ENCODE data around the gene TNIP1.

TNIP1 gene

DNA sequence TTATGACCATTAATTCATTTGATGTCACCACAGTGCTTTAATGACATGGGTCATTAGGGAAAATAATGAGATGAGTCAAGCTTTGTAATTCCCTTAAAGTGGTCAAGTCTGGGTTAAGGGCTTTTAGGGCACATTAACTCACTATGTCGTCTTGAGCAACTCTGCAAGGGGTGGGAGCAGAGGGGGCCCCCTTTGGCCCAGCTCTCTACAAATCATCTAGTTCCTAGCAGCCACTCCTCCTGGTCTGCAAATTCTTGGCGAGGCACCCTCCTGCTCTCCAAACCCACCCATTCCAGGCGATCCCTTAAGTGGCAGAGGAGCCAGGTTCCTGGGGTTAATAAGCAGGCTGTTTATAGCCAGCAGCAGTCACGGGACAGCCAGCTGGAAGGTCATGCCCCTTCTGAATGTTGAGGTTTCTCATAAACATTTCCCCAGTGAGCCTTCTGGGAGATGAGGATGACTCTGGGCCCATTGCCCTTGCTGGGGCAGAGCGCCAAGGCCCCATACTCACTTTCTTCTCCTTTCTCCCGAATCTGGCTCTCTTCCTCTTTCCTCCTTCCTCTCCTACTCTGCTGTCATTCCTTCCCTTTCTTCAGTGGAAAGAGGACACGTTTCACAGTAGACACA, 74.8 kb downstream of the TNIP1 start:
- no peak for FAIRE-seq
- DNase-seq (ENCODE audit: insufficient read length, low spot score) = peak; percentile 23

GRCh38 chr5:151005187-151005949, 75.5 kb downstream of the TNIP1 start:
- FAIRE-seq = no peak
- no peak for DNase-seq (ENCODE audit: insufficient read length, low spot score)

GRCh38 chr5:151004499-151004898, 76.3 kb downstream of the TNIP1 start:
- DNase-seq (ENCODE audit: insufficient read length, low spot score) = no peak
- no peak for FAIRE-seq

- DNase-seq (ENCODE audit: insufficient read length, low spot score) (no peak), FAIRE-seq (no peak)
These were observed 77.4 kb downstream of the TNIP1 start for GRCh38 chr5:151003503-151003860.

DNA sequence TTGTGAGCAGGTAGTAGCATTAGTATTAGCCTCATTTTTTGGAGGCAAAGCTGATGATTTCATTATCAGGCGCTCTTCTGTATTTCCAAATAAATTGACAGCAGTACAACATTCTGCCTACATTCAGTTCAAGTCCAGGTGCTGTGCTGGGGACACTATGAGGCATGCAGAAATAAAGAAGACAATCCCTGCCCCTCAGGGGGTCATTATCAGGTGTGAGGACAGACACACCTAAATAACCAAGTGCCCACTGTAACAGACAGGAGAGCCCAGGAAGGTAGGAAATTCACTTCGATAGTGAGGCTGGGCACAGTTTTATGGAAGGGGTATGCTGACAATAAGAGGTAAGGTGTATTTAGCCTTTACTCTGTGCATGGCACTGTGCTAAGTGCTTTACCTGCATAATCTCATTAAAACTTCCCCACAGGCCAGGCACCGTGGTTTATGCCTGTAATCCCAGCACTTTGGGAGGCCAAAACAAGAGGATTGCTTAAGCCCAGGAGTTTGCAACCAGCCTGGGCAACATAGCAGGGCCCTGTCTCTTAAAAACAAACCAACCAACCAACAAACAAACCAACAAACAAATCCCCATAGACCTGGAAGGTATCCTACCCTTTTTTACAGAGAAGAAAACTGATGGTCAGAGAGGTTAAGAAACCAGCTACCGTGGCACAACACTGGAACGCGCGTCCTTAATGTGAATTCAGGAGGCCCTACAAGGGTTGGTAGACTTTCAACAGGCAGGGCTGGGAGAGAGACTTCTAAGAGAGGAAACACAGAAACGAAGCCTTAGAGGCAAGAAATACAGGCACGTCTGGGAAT, 77.9 kb downstream of the TNIP1 start:
- no peak for DNase-seq (ENCODE audit: insufficient read length, low spot score)
- no peak for FAIRE-seq

GRCh38 chr5:151002250-151002649, 78.6 kb downstream of the TNIP1 start:
- FAIRE-seq (no peak), DNase-seq (ENCODE audit: insufficient read length, low spot score) (no peak)

- no peak for DNase-seq (ENCODE audit: insufficient read length, low spot score)
- FAIRE-seq = no peak
These were observed 79.4 kb downstream of the TNIP1 start for GRCh38 chr5:151001436-151001835.

- DNase-seq (ENCODE audit: insufficient read length, low spot score) (no peak), FAIRE-seq (no peak)
These were observed 81.0 kb downstream of the TNIP1 start for GRCh38 chr5:150999704-151000442.

DNA sequence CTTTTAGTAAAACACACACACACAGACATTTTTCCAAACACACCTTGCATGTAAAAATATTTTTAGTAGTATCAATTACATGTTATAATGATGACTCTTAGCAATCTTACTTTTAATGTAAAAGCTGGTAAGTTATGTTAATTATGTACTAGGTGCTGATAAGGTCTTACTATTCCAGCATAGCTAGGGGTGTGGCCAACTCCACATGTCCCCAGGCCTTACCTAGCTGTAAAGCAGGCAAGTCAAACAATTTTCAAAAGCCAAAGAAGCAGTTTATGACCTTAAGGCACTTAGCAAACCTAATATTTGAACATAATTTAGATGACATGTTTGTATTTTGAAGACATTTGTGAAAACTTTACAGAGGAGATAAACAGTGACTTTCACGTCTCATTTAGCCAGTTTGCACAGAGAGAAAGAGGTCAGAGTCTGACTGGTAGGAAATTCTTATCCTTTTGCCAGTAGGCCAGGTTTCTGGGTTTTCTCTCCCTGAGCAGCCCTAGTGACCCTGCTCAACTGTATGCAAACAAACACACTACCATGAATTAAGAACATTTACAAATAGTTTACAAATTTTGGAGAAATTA, 86.9 kb downstream of the TNIP1 start:
- FAIRE-seq (no peak), DNase-seq (ENCODE audit: insufficient read length, low spot score) (no peak)

- no peak for DNase-seq (ENCODE audit: insufficient read length, low spot score)
- FAIRE-seq = no peak
These were observed 87.4 kb downstream of the TNIP1 start for GRCh38 chr5:150993422-150993821.

- DNase-seq (ENCODE audit: insufficient read length, low spot score) (no peak), FAIRE-seq (no peak)
These were observed 88.1 kb downstream of the TNIP1 start for GRCh38 chr5:150992705-150993104.

DNA sequence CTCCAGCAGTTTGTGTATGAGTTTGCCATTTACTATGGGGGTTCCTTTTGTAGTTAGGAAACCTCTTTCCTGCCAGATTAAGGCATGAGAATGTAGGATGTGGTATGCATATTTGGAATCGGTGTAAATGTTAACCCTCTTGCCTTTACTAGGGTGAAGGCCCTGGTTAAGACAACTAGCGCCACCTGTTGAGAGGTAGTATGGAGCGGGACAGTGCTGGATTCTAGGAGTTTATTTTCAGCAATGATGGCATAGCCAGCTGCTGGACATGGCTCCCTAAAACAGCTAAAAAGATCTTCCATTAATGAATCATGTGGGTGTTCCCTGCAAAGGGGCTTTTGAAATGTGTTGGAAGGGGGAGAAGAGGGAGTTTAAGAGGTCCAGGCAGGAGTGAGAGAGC, 91.1 kb downstream of the TNIP1 start:
- DNase-seq (ENCODE audit: insufficient read length, low spot score) (no peak), FAIRE-seq (no peak)

- FAIRE-seq (no peak), DNase-seq (ENCODE audit: insufficient read length, low spot score) (no peak)
These were observed 93.1 kb downstream of the TNIP1 start for GRCh38 chr5:150987746-150988145.
